HG03521 (cell line): ENCODE data around the gene PDE2A.
"Not testable (repeated sequence)": the region's sequence is repeated elsewhere in the genome, so short reads cannot be mapped to it uniquely, and the experiment has no call there.

Experiments used
- ATAC-seq: cut with Tn5 transposase; IDR thresholded peaks from one replicate; pipeline ENCODE4 v1.9.1; 2021; ENCODE audit warnings: mild to moderate bottlenecking, moderate library complexity; ENCODE audit not compliant: unreplicated experiment

PDE2A gene

DNA sequence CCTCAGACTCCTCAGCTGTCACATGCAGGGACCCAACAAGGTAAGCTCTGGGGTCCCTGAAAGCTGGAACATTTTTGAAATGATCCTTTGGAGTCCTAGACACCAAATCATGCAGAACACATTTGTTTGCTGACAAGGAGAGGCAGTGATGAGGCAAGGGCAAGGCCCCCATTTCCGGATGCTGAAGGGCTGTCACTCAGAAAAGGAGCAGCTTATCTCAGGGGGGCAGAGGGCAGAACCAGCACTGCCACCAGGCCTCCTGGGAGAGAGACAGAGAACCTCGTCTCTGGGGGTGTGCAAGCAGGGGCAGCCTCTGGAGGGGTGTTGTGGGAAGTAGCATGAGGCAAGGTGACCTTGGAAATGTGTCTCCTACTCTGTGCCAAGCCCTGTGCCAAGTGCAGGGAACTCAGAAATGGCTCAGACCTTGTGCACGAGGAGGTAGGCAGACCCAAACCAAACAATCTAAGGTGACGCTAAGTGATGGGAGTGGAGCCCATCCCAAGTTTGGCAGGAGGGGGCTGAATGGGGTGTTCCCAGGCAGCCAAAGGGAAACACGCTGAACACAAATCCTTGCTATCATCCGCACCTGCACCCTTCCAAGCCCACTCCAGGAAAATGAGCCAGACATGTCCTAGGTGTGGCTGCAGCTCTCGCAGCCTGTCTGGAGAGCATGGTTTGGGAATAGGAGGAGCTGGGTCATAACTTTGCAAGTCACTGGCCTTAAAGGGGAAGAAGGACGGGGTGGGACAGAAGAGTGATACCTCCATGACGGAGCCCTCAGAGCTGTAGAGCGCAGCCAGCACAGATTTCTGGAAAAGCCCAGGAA lies 94.2 kb downstream of the PDE2A start:
- no peak for ATAC-seq

DNA sequence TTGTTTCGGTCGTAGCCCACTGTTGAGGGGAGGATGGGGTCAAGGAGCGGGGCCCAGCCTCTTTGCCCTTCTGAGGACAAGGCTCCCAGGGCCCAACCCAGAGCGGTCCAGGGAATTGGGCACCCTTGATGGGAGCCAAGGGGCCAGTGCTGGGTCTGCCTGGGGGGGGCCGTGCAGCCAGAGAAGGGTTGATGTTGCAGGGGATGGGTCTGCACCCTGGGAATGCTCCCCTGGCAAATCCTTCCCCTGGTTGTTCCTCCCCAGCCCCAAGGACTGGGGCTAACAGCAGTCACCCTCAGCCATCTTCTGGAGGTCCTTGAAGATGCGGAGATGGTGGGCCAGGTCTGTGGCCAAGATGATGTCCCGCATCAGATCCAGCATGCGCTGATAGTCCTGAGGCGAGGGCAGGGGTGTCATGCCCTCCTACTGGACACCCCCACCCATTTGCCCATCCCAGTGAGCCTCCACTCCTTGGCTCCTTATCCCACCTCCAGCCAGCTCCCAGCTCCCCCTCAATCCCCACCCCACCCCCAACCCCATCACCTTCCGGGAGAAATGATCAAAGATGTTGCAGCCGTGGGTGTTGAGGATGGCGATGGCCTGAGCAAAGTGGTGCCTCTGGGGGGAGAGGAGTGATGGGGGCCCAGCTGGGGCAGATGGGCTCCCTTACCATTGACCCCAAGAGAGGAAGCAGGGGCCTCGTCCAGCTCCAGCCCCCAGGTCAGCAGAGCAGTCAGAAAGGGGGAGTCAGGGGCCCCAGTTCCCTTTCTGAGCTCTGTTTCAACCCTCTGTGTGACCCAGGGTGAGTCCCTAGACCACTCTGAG lies 95.0 kb downstream of the PDE2A start:
- no peak for ATAC-seq

DNA sequence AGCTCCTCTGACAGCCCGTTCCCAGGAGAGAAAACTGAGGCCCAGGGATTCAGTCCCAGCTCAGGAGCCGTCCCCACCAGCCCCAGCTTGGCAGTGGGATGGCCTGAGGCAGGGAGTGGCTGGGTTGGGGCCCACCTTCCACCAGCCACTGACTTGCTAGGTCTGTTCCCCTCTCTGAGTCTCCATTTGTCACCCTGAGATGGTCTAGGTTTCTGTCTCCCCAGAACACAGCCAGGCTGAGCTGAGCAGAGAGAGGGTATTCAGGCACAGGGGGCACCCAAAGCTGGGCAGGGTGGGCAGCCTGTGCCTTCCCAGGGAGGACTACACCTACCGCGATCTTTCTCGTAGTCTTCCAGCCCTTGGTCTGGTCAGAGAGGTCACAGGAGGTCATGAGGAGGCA lies 95.7 kb downstream of the PDE2A start:
- ATAC-seq = no peak

DNA sequence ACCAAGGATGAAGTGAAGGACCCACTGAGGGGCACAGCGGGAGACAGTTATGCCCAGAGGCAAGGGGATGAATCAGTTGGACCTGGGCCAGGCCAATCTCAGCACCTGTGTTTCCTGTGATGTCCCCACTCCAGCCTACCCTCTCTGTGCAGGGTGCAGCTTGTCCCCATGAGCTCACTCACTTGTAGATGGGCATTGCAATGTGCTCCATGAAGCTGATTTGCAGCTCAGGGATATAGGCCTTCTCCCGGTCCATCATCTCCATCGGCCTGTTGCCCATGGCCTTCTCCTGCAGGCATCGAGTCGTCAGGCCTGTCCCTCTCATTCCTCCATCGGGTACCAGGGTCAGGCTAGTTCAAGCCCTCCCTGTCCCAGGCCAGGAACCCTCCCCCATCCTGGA lies 96.2 kb downstream of the PDE2A start:
- ATAC-seq = no peak

DNA sequence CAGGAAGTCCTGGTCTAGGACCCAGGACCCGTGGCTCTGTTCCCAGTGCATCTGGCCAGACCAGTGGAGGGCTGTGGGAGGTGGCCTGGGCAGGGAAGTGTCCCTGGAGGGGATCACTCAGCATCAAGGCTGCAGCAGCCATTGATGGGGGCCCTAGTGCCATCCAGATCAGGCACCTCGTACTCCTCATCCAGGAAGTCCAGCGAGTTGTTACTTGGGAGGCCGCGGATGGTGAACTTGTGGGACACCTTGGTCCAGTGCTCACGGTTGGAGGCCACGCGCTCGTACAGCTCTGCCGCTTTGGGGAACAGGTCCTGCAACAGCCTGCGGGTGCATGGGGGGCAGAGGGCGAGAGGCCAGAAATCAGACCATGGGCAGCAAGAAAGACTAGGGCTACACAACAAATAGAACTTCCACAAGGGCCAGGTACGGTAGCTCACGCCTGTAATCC lies 96.9 kb downstream of the PDE2A start:
- ATAC-seq = no peak

DNA sequence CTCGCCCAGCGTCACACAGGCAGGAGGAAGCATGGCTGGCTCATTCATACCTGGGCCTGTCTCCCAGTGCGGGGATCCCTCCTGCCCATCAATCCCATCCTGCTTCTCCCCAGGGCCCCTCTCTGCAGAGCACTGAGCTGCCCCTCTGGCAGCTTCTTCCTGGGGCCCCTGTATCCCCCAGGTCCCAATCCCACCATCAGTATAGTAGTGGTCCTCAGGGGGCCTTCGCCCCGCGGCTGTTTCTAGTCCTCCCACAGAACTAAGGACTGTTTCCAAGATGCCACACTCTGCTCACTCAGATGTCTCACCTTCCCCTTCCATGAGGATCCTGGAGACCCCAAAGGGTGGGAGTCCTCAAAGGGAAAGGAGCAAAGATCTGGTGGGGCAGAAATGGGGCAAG lies 97.6 kb downstream of the PDE2A start:
- ATAC-seq = no peak

DNA sequence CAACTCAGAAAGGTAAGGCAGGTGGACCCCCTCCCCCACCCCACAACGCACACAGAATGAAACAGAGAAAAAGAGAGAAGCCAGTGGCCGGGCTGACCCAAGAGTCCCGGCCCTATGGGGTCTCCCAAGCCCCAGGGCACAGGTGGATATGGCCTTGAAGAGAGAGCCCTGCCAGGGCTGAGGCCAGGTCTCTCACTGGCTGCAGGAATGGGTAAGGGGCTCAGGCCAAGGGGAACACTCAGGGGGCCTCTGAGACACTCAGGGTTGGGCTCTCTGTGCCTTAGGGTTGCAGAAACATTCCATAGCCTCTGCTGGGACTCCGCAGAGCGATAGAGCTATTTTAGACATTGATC lies 98.0 kb downstream of the PDE2A start:
- no peak for ATAC-seq

DNA sequence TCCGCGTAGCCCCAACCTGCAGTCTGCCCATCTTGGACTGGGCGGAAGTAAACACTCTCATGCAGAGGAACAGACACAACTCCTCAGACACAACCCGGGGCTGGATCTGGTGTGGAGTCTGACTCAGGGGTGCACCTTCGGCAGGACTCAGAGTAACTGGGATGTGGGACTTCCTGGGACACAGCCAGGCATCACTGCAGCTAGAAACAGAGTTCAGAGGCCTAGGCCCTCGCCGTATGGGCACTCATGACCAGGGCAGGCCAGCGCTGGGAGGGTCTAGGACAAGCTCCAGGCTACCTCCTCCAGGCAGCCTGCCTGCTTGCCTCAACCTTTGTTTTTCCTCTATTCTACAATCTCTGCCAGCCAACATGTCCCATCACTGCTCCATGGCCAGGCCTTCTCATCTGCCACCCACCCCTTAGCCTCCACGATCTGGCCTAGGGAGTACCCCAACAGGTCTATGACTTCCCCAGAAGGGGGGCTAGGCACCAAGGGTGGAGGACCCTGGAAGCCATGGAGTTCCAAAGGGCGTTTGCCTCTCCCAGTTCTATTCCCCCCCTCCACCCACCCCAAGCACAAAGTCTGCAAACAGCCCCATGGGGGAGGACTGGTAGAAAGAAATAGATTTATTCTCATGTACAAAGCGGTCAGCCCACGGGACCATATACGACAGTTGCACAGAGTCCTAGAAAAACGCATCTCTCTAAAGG lies 98.5 kb downstream of the PDE2A start:
- ATAC-seq = no peak

DNA sequence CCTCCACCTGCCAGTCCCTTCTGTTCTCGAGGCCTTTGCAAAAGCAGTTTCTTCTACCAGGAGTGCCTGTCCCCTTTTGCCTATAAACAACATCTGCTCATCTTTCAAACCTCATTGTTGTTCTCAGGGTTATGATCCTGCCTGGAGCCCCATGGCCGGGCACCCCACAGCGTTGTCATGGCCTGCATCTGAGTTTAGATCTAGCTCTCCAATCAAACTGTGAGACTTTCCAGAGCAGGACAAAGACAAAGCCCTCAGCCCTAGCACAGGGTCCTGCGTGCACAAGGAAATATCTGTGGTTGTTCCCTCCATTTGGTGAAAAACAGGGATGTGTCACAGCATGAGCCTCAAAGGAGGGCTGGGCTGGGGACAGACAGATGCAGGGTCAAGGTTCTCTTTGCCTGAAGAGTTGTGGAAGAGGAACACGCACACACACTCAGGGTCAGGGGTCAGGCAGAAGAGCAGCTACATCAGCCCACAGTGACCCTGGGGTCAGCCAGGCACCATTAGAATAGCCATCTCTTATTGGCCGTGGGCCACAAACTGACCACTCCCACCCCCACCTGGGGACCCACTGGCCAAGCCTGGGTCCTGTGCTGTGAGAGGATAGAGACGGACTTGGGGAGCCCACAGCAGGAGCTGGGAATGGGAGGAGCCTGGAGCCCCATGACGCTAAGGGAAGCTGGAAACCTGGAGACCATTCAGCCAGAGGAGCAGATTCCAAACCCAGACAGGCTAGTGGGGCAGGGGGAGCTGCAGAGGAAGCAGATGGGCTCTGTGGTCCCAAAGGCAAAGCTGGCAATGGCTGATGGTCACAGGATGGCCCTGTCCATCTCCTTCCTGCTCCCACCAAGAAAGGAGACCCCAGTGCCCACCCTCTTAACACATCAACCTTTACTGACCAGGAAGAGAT lies 99.4 kb downstream of the PDE2A start:
- no peak for ATAC-seq

DNA sequence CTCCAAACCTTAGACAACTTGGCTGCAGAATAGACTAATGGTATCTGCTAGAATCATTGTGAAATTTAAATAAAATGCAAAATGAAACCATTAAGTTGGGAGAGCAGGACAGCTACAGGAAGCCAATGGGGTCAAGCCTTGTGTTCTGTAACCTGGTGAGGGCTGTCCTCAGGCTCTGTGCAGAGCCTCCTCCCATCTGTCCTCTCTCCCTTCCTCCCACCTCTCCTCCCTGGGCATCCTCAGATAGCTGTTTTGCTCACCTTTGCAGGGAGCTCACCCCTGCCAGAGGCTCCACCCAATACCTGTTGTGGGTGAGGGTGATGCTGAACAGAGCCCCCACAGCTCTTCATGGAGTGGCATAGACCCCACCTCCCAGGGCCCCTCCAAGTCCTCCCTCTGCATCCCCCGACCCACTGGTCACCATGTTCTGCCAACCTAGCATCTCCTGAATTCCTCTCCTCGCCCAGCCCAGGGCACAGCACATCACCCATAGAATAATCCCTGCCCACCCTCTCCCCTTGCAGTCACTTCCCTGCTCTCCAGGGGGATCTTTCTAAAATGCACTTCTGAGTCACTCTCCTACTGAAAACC lies 100.3 kb downstream of the PDE2A start:
- ATAC-seq = no peak

DNA sequence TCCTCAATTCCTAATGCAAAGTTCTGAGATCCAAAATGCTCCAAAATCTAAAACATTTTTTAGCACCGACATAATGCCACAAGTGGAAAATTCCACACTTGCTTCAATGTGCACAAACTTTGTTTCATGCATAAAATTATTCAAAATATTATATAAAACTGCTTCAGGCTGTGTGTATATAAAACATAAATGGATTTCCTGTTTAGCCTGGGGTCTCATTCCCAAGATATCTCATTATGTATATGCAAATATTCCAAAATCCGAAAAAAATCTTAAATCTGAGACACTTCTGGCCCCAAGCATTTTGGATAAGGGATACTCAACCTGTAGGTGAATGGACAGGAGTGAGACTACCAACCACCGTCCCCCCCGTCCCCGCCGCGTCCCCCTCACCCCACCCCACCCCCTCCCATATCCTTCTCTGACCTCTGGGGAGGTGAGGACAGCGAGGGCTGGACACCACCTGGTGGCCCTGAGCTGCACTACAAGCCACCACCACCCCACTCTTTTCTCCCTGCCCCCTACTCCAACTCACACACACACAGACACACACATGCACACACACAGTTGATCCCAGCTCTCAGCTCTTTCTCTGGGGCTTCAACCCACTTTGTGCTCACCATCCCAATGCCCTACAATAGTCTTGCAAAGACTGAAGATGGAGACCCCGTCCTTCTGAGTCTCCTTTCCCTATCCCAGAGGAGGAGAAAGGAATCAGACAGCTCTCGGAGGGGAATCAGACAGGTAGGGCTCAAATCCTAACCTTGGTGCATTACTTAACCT lies 101.0 kb downstream of the PDE2A start:
- ATAC-seq = no peak

DNA sequence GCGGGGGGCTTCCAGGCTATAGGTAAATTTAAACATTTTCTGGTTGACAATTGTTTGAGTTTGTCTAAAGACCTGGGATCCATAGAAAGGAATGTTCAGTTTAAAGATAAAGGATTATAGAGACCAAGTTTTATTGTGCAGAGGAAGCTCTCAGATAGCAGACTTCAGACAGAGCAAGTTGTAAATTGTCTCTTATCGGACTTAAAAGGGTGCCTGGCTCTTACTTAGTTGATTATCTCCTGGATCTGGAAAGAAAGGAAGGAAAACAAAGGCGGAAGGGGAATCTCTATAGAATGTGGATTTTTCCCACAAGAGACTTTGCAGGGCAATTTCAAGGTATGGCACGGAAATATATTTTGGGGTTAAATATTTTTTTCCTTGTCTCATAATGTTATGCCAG lies 101.7 kb downstream of the PDE2A start:
- not testable (repeated sequence) for ATAC-seq

DNA sequence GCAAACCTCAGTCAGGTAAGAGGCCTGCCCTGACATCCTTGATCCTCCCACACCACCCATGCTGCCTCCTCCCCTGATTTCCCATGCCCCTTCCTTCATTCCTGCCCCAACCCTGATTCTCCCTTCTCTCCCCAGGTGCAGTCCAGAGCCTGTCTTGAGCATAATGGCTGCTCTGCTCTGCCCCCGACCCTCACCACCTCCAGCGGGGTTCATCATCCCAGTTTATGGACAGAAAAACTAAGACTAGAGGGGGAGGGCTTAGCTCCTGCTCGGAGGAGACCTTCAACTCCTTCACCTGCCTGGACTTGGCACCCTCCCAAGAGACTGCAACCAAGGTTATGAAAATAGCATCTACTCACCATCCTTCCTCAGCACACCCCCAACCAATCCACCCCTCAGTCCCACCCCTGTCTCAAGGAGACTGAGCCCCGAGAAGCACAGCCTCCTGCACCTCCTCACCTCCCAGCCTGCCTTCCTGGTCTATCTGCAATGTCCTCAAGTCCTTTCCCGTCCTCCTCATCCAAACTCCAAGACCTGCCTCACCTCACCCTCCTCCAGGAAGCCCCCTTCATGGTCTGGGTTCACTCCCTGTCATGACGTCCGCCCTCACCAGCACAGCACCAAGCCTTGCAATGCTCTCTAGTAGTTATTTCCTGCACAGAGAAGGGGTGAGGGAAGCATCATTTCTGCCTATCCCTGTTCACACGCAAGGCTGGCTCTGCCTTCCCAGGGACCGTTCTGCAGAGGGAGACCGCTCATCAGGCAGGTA lies 103.1 kb downstream of the PDE2A start:
- no peak for ATAC-seq

DNA sequence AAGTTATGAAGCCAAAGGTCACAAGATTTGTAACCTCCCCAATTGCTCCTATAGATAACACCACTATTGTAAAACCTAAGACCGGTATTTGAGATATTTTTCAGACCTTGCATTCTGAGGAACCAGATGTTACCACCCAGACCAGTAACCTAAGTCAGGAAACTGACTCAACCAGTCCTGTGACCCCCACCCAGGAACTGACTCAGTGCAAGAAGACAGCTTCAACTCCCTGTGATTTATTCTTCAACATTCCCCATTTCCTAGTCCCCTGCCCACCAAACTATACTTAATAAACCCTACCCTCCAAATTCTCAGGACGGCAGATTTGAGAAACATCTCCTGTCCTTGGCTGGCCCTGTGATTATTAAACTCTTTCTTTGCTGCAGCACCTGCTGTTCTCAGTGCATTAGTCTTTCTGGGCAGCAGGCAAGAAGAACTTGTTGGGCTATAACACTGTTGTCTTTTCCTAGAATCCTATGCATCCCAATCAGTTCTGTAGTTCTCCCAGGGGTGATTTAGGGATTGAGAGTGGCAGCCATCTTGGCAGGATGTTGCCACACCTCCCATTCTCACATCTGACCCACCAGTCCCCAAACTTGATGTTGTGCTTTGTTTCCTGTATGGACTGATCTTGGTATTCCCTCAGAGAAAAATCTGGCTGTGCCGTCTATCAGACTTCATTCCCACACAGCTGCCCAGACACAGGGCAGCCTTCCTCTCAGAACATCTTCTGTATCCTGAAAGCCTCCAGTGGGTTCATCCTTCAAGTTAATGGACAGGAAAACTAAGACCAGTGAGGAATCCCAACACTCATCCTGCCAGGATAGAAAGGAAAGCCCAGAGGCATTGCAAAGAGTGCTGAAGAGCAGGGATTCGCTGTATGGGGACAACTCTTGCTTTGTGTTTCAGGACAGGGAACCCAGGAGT lies 104.0 kb downstream of the PDE2A start:
- ATAC-seq = no peak

DNA sequence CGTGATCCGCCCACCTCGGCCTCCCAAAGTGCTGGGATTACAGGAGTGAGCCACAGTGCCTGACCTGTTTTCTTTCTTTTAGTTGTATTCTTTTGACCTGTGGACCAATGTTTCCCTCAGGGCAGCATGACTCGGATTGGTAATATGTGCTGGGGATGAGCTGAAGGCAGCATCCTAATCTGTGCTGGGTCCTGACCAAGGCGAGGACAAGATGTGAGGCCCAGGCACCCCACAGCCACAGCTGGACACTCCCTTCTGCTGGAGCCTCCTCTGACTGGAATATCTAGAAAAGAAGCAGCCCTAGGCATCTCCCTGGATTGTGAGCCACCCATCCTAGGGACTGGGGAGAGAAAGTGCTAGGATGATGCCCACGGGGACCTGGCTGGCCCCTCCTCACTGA lies 105.4 kb downstream of the PDE2A start:
- ATAC-seq = no peak

DNA sequence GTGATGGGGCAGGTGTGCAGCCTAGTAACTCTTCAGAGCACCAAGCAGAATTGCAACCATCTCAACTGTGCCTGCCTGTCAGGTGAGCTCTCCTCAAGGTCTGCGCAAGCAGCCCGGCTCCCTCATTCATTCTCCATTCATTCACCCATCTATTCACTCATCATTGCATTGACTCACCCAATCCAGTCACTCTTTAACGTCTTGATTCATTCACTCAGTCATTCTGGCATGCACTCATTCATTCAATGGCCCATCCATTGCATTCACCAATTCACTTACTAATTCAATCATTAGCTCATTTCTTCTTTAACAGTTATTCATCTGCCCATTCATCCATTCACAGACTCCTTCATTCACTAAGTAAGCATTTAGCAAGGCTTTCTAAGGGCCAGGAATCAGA lies 111.8 kb downstream of the PDE2A start:
- no peak for ATAC-seq

DNA sequence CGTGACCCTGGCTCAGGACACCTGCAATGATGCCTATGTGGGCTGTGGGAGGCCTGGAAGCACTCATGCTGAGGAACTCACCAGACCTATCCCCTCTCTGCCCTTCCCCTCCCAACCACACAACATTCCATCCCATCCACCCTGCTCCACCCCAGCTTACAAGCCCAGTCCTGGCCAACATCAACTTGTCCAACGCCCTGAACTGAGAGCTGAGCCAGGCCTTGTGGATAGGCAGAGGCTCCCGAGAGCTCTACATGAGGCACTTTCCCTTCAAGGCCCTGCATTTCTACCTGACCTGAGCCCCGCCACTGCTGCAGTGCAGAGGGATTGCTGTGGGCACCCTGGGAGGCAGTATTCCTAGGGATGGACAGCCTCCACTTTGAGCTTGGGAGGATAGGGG lies 112.4 kb downstream of the PDE2A start:
- no peak for ATAC-seq

DNA sequence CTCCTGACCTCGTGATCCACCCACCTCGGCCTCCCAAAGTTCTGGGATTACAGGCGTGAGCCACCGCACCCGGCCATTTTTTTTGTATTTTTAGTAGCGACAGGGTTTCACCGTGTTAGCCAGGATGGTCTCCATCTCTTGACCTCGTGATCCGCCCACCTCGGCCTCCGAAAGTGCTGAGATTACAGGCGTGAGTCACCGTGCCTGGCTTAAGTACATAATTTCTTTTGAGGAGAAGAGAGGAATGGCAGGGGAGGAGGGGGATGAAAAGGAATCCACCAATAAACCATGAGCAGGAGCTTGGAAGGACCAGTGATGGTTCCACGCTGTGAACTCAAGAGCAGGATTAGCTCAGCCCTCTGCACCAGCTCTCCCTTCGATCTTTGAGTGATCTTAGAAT lies 113.4 kb downstream of the PDE2A start:
- not testable (repeated sequence) for ATAC-seq
